Stimulated activated CD8-positive, alpha-beta memory T cell treated with anti-CD3 and anti-CD28 coated beads, Interleukin-4, amount 100 ng/mL, for 4 hours (primary cell): ENCODE results near the gene CD244.

ENCODE experiments used
- DNase-seq, 2 donors: peaks; one replicate each; pipeline ENCODE4 v3.0.0-alpha.2; 2020; ENCODE audit warnings: low read depth in 2 of 2, low spot score in 1 of 2

The CD244 gene

DNA sequence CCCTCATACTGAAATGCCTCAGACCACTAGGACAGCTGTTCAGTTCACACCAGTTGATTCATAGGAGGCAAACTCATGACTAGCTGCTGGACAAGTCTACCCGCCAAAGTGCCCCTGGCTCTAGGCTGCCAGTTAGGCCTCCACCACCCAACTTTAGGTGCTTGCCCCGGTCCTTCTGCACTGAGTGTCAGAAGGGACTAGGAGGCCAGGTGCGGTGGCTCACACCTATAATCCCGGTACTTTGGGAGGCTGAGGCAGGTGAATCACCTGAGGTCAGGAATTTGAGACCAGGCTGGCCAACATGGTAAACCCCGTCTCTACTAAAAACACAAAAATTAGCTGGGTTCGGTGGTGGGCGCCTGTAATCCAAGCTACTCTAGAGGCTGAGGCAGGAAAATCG lies 47.8 kb downstream of the CD244 start:
- DNase-seq, result no peak

GRCh38 chr1:160814316-160814715 lies 48.4 kb downstream of the CD244 start:
- no peak for DNase-seq

DNA sequence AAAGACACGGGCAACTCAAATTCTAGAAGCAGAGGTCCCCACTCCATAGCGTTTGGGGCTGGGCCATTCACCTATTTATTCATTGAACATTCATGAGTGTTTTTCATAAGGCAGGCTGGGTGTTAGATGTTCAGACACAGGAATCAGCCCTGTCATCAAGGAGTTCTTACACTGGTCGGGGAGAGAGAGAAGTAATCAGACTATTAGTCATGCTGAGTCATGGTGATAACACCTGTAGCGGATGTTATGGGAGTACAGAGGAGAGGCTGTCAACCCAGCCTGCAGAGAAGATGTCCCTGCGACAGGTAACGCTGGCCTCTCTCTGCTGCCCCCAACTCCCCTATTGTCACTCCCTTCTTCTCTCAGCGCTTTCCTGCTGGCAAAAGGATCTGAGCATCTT lies 49.5 kb downstream of the CD244 start:
- no peak for DNase-seq

- DNase-seq, result no peak
These were observed 51.5 kb downstream of the CD244 start for GRCh38 chr1:160811147-160811546.

DNA sequence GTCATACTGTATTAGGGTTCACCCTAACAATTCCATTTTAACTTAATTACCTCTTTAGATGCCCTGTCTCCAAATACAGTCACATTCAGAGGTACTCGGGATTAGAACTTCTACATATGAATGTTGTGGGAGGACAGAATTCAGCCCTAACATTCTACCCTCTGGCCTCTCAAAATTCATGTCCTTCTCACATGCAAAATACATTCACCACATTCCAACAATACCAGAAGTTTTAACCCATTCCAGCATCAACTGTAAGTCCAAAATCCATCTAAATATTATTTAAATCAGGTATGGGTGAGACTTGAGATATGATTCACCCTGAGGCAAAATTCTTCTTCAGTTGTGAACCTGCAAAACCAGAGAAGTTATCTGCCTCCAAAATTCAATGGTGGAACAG lies 52.2 kb downstream of the CD244 start:
- no peak for DNase-seq

DNA sequence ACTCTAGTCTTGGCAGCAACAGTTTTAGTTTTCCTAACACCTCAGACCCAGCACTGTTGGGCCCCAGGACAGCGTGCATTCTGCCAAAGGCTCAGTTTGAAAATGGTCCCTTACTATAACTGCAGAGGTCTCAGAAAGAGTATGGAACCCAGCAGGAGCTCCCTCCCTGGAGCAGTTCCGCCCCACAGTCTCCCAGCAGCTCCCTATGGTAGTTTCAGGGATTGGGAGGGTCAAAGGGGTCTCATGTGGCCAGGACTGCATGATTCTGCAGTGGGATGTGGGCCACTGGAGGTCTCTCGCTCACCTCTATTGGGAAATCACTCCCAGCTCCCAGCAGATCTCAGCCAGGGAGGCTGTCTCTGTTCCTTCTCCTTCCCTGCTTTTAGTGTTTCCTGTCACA lies 54.4 kb downstream of the CD244 start:
- no peak for DNase-seq

DNA sequence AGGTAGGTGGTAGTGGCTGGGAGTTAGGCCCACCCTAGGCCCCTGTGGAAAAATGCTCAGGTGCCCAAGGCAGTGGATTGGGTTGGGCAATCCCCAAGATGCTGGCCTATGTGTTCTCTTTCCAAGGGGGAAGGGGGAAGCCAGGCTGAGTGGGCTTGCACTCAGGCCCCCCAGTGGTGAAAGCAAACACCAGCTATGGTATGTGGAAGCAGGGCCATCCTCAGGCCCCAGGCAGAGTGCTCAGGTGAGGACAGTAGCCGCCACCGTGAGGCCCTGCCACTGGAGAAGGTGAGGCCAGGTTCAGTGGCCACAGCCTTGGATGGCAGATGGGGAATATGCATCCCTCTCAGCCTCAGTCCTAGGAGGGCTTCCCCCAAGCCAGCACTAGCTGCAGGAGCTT lies 54.9 kb downstream of the CD244 start:
- DNase-seq, result no peak

DNA sequence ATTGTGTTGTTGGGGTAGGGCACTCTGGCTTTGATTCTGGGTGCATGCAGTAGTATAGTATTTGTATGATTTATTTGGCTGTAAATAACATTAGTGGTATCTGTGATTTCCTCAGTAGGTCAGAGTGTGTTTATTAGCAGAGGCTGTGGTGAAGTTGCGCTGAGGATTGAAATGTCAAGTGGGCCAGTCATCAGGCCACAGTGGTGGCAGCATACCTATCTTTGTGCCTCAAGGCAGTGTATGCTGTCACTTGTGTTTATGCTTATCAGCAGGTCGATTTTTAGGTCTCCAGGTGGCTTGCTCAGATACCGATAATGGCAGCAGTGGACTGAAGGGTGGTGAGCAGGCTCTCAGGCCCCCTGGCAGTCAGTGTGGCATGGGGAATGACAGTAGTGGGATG lies 55.4 kb downstream of the CD244 start:
- no peak for DNase-seq

GRCh38 chr1:160806784-160807183 lies 55.9 kb downstream of the CD244 start:
- no peak for DNase-seq

DNA sequence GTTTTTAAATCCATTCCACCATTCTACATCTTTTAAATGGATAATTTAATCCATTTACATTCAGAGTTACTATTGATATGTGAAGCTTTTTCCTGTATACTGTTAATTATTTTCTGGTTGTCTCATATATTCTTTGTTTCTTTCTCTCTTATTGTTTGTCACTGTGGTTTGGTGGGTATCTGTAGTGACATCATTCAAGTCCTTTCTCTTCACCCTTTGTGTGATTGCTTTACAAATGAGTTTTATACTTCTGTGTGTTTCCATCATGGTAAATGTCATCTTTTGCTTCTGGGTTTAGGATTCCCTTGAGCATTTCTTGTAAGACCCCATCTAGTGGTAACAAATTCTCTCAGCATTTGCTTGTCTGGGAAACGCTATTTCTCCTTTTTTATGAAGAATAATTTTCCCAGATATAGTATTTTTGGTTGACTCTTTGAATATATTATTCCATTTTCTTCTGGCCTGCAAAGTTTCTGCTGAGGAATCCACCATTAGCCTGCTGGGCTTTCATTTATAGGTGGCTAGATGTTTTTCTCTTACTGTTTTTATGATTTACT lies 56.5 kb downstream of the CD244 start:
- DNase-seq, result no peak

- no peak for DNase-seq
These were observed 60.7 kb downstream of the CD244 start for GRCh38 chr1:160801836-160802580.

- DNase-seq, result no peak
These were observed 61.9 kb downstream of the CD244 start for GRCh38 chr1:160800645-160801408.

DNA sequence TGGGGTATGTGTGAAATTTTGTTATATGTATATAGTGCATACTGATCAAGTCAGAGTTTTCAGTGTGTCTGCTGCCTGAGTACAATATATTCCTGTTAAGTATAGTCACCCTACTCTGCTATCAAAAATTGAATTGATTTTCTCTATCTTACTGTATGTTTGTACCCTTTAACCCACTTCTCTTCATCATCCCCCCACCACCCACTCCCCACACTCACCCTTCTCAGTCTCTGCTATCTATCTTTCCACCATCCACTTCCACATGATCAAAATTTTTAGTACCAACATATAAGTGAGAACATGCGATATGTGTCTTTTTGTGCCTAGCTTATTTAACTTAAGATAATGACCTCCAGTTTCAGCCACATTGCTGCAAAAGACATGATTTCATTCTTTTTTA lies 62.5 kb downstream of the CD244 start:
- DNase-seq, result no peak

GRCh38 chr1:160799641-160800040 lies 63.0 kb downstream of the CD244 start:
- DNase-seq, result no peak

- DNase-seq, result no peak
These were observed 64.2 kb downstream of the CD244 start for GRCh38 chr1:160798439-160798838.

DNA sequence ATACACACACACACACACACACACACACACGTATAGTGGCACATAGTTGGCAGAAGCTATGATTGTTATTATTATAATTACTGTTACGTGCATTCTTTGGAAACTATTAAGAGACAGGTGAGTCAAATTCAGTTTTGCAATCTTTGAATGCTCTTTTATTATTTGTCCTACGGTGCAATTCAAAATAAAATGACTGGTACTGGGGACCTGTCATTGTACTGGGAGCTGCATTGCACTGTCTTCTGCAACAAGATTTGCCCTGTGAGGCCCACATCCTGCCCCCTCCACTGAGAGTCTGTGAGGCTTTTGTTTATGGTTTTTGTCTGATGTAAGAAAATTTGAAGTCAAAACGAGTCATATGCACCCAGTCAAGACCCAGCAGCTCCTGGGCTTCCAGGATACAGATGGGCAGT lies 64.8 kb downstream of the CD244 start:
- DNase-seq, result peak in 1 of 2 donors; percentile 27

- no peak for DNase-seq
These were observed 65.4 kb downstream of the CD244 start for GRCh38 chr1:160797271-160797709.

- DNase-seq, result peak; percentile 49 to 65
These were observed 66.7 kb downstream of the CD244 start, which contains the start of gene LY9 for GRCh38 chr1:160795951-160796383. LY9 (plus strand) TSS chr1:160796174; CDS start chr1:160796188, 14 bp downstream.

- DNase-seq, result no peak
These were observed 68.3 kb downstream of the CD244 start for GRCh38 chr1:160794376-160794775.

- no peak for DNase-seq
These were observed 72.7 kb downstream of the CD244 start for GRCh38 chr1:160789702-160790611.
